Fibroblast of villous mesenchyme (primary cell): ENCODE data around the gene TYR. TPM values are rescaled to one million over a fixed set of nuclear protein-coding genes. Genes with fewer than 3 reads are reported as not detected.
"Not testable (repeated sequence)": the region's sequence is repeated elsewhere in the genome, so short reads cannot be mapped to it uniquely, and the experiment has no call there.

Experiments used
- DNase-seq: peaks from one replicate; pipeline ENCODE4 v3.0.0-alpha.2; 2010; ENCODE audit warnings: low read depth
- H3K4me3 ChIP-seq: 2 replicates; pipeline ENCODE4 v1.5.1; 2011; ENCODE audit warnings: low read depth, mild to moderate bottlenecking, low read length
- total RNA-seq: library from RNA; depleted of rRNA; stranded (reverse); fragments of >200 nt; gene quantifications from 2 replicates; pipeline ENCODE4 v1.2.3, GENCODE V29; 2012
- TF ChIP-seq, protein P1 (sequence below): IDR thresholded peaks from 2 replicates; pipeline ENCODE4 v1.5.1; 2012; ENCODE audit warnings: low read depth, mild to moderate bottlenecking, low read length; ENCODE audit not compliant: insufficient read depth

The TYR gene
- total RNA-seq, 1 donor: not detected

GRCh38 chr11:89203814-89204213 is 26.1 kb downstream of the TYR start:
- TF ChIP-seq, protein P1, sequence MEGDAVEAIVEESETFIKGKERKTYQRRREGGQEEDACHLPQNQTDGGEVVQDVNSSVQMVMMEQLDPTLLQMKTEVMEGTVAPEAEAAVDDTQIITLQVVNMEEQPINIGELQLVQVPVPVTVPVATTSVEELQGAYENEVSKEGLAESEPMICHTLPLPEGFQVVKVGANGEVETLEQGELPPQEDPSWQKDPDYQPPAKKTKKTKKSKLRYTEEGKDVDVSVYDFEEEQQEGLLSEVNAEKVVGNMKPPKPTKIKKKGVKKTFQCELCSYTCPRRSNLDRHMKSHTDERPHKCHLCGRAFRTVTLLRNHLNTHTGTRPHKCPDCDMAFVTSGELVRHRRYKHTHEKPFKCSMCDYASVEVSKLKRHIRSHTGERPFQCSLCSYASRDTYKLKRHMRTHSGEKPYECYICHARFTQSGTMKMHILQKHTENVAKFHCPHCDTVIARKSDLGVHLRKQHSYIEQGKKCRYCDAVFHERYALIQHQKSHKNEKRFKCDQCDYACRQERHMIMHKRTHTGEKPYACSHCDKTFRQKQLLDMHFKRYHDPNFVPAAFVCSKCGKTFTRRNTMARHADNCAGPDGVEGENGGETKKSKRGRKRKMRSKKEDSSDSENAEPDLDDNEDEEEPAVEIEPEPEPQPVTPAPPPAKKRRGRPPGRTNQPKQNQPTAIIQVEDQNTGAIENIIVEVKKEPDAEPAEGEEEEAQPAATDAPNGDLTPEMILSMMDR: no peak
- no peak for DNase-seq

GRCh38 chr11:89205378-89205777 is 27.7 kb downstream of the TYR start:
- no peak overlapping the region for H3K4me3 ChIP-seq
- DNase-seq: no peak
- TF ChIP-seq, protein P1: no peak

More at GRCh38 chr11:89203814-89204213, 26.1 kb downstream of the TYR start:
- H3K4me3 ChIP-seq: no peak overlapping the region

DNA sequence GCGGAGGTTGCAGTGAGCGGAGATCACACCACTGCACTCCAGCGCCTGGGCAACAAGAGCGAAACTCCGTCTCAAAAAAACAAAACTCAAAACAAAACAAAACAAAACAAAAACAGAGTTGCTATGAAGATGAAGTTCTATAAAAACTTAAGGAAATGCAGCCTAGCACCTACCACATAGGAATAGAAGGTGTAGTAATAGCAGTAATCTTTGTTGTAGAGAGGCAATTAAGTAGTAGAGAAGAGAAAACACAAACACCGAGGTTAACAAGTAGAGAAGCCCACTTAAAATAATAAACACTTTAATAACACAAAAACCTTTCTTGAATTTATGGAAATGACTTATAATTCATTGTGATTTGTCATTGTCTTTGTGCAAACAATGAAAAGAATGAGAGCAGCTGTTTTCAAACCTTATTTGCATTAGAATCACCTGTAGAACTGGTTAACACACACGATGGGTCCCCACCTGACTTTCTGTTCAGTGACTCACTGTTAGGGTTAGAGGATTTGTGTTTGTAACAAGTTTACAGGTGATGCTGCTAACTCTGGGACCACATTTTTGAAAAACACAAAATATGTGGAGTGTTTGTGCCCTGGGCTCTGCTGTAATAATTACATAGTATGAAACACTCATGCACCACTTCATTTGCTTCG is 43.1 kb downstream of the TYR start:
- TF ChIP-seq, protein P1: no peak
- DNase-seq: no peak

DNA sequence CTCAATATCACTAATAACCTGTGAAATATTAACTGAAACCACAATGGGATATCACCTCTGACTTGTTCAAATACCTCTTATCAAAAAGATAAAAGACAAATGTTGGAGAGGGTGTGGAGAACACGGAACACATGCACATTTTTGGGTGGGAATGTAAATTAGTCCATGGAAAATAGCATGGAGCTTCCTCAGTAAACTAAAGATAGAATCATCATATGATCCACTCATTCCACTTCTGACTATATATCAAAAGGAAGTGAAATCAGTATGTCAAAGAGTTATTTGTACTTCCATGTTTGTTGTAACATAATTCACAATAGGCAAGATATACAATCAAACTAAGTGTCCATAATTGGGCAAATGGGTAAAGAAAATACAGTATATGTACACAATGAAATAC is 57.4 kb downstream of the TYR start:
- H3K4me3 ChIP-seq: no peak overlapping the region
- TF ChIP-seq, protein P1: no peak
- no peak for DNase-seq

More for the DNA sequence above, 43.1 kb downstream of the TYR start:
- H3K4me3 ChIP-seq: no peak overlapping the region

DNA sequence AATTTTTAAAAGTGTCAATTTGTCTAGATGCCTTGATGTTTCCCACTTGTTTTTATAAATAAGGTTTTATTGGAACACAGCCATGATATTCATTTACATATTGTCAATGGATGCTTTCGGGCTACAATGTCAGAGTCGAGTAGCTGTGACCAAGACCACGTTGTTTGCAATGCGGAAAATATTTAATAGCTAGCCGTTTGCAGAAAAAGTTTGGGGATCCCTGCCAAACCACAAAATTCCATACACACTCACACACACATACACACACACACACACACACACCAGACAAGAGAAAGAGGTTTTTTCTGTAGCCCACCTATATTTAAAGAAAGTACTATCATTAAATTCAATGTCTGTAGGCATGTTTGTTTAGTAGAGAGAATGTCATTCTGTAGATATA is 58.3 kb downstream of the TYR start:
- DNase-seq: no peak
- no peak overlapping the region for H3K4me3 ChIP-seq
- TF ChIP-seq, protein P1: no peak

DNA sequence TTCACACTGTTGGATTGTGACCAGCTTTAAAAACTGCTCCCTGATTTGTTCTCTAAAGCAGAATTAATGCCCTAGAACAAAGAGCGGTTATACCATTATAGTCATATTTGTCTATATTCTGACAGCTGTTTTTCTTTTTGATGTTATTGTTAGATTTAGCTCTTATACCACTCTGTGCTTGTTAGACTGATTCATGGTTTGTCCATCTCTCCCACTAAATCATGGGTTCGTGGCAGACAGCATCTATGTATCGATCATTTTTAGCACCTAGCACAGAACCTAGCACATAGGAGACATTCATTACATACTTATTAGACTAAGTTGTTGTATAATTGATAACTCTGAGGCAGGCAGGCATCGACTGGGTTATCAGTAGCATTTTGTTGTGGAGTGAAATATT is 69.3 kb downstream of the TYR start:
- H3K4me3 ChIP-seq: not testable (repeated sequence)

GRCh38 chr11:89249196-89249595 is 71.5 kb downstream of the TYR start:
- DNase-seq: no peak
- TF ChIP-seq, protein P1: no peak
- H3K4me3 ChIP-seq: no peak overlapping the region

More for the DNA sequence above, 69.3 kb downstream of the TYR start:
- DNase-seq: not testable (repeated sequence)

GRCh38 chr11:89261483-89261882 is 83.8 kb downstream of the TYR start:
- H3K4me3 ChIP-seq, DNase-seq: not testable (repeated sequence)
